NCI-H146 (cell line): ENCODE results near the gene PDK2.
A peak's percentile ranks its signal among the peaks of the same experiment; 100 is the strongest.

Experiments used
- DNase-seq: peaks from one replicate; lab custom pipeline; 2025; lab: John Stamatoyannopoulos, UW

The PDK2 gene

DNA sequence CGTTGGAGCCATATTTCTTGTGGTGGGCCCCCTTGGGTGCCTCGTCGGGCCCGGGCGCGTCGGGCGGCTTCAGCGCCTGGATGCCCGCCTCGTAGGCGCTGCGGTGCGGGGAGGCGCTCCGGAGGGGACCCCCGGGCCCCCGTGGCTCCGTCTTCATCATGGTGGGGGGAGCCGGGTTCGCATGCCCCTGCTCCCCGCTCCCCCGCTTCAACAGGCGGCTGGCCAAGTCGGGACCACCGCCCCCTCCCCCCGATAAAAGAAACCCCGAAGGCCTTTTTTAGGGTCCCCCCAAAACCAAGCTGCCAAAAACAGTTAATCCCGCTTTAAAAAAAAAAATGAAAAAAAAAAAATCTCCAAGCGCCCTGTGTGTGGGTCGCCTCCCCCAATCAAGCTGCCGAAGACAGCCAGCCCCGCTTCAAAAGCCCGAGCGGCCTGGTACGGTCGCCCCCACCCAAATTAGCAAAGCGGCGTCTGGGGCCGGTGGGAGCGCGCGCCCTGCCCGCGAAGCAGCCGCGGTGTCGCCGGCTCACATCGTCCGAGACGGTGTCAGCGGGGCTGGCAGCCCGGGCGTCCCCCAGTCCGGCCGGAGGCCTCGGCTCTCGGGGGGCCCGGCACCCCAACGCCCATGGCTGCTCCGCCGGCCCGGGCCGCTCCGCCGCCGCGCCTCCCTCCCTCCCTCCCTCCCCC, 55.3 kb downstream of the PDK2 start, which contains the start of gene PPP1R9B:
Gene PPP1R9B (minus strand): TSS at position 324 of the 687 bp plus-strand sequence. CDS start 164 bp downstream, at position 160.
- DNase-seq = no peak

DNA sequence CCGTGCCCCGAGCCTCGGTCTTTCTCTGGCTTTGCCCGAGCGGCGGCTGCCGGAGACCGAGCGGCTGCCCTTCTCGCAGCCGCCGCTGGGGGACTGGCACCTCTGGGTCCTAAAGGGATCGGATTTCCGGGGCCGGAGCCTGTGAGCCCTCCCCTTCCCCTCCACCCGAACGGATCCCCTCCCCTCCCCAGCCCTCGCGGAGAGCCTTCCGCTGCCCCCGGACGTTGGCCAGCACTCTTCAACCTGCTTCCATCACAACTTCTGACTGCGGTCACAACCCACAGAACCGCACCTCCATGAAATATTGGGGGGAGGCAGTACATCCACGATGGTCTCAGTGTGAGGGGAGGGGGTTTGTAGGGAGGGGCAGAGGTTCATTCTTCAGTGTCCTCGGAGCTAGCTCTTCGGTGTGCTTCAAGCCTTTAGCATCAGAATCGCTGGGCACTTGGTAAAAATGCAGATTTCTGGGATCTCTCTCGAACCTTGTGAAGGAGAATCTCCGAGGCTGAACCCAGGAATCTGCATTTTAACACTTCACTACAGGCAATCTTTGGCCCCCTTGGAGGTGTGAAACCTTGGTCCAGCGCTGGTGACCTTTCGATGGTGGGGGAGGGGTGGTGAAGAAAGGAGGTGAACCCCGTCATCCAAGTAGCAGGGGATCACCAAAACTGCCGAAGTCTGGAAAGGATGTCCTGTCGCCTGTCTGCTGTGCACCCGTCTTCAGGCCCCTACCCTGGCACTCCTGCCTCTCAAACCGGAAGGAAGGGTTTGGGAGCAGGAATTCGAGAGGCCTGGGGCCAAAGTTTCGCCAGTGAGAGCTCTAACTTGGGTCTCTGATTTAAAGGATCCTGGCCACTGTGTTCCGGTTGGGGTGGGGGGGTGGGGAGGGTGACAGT, 56.1 kb downstream of the PDK2 start:
- peak; percentile 89 for DNase-seq

DNA sequence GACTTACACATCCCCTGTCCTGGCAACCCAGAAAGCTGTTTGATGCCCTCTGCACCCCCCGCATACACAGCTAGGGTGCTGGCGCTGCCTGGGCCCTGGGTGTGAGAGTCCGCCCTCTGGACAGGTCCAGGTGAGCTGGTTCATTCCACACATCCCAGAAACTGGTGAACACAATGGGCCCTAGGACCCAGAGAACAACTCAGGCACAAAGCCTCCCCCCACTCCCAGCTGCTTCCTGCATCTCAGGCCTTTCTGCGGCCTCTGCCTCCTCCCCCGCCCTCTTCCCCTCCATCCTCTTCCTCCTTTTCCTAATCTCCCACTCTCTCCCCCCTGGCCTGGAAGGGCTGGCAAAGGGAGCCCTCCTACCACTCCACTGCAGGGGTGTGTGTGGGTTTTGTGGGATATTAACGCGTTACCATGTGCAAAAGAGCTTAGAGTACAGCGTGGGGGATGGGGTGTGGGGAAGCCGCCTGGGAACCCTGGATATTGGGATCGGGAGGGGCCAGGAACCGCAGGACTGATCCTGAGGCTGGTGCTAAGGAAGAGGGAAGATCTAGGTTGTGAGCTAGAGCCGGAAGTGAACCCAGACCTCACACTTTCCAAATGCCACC, 56.9 kb downstream of the PDK2 start:
- peak; percentile 86 for DNase-seq

DNA sequence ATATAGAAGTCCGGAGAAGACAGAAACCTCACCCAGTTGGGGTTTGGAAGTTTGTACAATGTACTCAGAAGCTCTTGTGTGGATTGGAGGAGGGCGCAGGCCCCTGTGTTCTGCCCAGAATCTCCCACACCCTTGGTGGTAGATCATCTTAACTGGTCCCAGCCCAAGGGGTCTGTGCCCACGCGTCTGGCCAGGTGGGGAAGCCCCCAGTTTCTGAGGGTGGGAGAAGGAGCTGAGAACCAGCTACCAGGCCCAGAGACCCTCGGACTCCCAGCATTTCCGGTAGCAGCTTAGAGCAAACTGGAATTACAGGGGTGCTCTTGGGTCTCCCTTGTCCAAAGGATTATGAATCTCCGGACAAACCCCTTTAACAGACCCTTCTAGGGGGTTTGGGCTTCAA, 57.6 kb downstream of the PDK2 start:
- DNase-seq = no peak

DNA sequence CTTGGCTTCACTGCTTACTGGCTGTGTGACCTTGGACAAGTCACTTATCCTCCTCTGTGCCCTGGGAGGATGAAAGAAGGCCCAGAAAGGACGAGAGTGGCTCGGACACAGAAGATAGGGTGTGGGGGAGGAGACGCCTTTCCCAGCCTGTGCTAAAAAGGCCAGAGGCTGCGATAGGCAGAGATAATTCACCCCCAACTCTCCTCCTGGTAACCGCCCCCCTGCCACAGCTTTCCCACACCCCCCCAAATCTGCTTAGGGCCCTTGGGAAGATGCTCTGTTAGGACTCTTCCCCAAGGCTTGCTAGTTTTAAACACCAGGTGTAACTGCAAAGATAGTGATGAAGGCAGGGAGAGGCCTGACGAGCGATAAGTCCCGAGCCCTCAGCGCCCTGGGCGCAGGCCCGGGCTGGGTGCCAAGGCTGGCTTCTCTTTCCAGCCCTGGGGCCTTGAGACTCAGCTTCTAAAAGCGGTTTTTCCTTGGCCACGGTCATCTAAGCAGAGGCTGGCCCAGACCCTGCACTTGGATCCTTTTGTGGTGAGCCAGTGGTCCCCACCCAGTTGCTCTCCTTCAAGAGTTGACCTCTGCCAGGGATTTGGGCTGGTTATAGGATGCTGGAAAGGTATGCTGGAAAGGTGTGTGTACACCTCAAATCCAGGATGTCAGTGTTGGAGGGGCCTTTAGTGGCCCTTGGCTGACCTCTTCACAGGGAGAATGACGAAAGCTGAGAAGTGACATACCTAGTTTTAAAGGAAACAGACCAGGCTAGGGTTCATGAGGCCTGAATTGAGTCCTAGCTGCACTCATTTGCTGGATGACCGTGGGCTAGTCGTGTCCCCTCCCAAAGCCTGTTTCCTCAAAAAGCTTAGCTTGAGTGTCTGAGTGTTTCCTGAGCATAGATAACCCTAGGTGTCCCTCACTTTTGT, 58.8 kb downstream of the PDK2 start:
- no peak for DNase-seq

- DNase-seq = no peak
These were observed 59.5 kb downstream of the PDK2 start for GRCh38 chr17:50154604-50155003.

GRCh38 chr17:50155115-50155819, 60.1 kb downstream of the PDK2 start:
- no peak for DNase-seq

DNA sequence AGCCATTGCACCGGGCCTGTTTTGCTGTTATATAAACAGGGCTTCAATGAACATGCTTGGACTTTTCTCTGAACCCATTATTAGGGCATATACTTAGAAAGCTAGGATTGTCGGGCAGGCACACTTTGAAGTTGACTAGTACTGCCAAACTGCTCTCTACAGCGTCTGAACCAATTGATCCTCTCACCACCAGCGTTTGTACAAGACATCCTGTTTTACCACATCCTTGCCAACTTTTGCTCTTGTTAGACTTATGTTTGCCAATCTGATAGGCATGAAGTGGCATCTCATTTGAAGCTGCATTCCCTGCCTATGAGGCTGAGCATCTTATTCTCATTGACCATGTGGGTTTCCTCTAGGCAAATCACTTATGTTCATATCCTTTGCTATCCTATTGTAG, 62.7 kb downstream of the PDK2 start:
- DNase-seq = no peak

GRCh38 chr17:50161023-50161910, 66.1 kb downstream of the PDK2 start:
- peak; percentile 90 for DNase-seq
